Activated CD8-positive, alpha-beta memory T cell treated with anti-CD3 and anti-CD28 coated beads, Interleukin-2, amount 50 U/mL, for 1 hour (primary cell): ENCODE results near the gene IFNA7.
"Not testable (repeated sequence)": the region's sequence is repeated elsewhere in the genome, so short reads cannot be mapped to it uniquely, and the experiment has no call there.

Experiments used
- DNase-seq: peaks from one replicate; pipeline ENCODE4 v3.0.0-alpha.2; 2020; ENCODE audit errors: extremely low read depth

Gene IFNA7

DNA sequence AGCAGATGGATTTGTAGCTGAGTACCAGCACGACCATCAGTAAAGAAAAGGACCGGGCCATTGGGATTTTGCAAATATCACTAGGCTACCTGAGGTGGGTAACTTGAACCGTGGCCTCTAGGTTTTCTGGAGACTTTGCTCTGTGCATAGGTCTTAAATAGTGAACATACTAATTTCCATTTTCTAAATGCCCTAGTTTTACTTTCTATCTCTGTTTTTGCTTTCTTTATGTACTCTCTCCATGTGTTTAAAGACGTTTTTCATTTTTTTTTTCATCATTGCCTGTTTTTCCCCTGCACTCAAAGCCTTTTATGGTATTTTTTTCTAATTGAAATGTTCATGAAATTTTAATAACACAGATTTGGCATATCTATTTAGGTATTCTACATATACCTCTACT, at the start of gene IFNA7:
TSS of gene IFNA7 (minus strand) at position 101 of the 400 bp plus-strand sequence. CDS start at position 61, 40 bp downstream.
- DNase-seq = not testable (repeated sequence)

DNA sequence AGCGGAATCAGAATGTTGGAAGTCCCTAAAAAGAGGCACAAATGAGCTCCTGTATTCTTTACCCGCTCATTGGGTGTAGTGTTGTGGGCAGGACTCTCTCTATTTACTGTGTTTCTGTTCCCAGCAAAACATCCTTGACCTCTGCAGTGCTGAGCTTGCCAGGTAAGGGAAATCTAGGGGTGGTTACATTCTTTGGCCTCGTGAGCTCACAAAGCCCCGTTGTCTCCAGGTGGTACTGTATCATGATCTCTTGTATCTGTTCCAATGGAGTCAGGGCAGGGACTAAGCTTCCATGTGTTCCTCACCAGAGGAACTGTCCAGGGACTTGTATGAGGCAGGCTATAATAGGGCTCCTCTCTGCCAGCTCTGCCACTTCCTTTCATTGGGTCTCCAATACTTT, 49.6 kb upstream of the IFNA7 start:
- no peak for DNase-seq

DNA sequence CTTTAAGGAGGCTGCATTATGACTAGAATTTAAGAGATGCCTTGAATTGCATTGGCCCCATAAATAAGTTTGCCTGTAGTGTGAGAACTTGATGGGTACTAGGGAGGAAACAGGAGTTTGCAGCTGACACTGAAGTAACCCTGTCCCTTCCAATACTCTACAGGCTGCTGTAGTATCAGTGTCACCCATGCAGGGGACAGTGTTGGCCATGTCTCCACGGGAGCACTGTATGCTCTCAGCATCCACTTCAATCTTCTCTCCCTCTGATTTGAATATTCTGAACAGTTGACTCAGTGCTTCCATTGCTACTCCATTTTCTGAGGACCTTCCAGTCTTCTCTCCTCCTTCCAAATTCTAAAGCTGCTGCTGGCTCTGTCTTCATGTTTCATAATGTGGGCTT, 49.2 kb upstream of the IFNA7 start:
- DNase-seq = no peak

DNA sequence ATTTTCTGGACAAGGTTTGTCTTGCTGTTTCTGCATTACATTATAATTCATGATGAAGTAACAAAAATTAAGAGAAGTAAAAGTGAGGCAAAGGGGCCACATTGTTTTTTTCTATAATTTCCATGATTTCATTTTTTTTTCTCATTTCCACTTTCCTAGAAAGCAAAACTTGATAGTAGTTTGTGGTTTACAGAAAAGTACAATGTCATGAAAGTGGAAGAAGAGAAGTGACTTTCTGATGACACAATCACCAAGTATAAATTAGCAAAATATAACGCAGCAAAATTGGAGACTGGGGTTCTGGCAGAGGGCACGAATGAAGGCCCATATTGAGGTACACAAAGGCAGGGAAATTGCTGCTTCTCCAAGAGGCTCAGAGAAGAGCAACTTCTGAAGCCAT, 42.8 kb upstream of the IFNA7 start:
- DNase-seq = no peak

- no peak for DNase-seq
Observed at GRCh38 chr9:21239911-21240310, 37.9 kb upstream of the IFNA7 start, which contains the start of gene IFNA14. Gene IFNA14, minus strand, starts transcription at chr9:21240005. Its CDS starts 70 bp downstream, at chr9:21239935.

DNA sequence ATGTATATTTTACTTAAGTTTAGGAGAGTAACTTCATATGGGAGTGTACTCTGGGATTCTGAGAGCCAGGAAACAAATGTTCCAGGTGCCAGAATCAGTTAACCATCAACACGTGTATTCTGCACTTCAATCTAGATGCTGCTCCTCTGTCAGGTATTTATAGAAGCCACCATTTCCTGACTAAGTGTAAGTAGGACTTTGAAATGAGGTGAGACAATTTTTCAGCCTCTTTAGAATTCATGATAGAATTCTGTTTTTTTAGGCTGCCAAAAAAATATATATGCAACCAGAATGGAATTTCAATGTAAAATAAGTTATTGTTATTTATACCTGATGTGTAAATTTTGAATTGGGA, 34.3 kb upstream of the IFNA7 start:
- not testable (repeated sequence) for DNase-seq

DNA sequence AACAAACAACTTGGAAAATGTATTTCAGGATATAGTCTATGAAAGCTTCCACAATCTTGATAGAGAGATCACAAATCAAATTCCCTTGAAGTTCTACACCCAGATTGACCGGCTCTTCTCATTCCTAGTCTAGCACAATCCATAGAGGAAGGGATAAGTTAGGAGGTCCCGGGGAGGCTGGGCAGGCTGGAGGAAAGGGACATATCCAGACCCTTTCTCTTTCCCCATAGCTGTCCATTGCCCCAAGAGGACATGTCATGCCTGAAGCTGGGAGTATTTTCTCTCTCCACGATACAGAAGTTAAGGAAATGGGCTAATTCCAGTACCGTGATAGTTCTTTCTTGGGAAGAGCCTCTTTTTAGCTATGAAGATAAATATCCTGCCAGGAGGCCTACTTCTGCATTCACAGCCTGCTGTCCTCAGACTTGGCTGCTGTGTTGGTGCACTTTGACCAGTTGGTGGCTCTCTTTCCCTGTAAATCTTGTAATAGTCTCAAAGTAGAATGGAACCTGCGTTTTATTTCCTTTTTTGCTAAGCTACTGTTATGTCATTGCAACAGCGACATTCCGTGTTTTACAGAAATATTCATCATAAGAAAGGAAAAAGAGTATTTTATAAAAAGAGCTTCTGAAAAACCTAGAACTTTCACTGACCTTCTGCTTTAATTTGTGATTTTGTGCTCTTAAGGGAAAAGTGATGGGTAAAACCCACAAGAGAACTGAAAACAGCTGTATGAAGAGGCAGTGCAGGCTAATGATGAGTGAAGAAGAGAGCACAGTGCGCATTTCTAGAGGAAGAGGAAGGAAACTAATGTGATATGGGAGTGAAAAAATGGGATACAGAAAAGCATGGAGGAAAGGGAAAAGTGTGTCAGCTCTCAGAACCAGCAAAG, 33.7 kb upstream of the IFNA7 start:
- DNase-seq = not testable (repeated sequence)

- no peak for DNase-seq
Observed at GRCh38 chr9:21234153-21234687, 32.2 kb upstream of the IFNA7 start.

- DNase-seq = no peak
Observed at GRCh38 chr9:21233258-21233657, 31.3 kb upstream of the IFNA7 start.

GRCh38 chr9:21228122-21228521, 26.1 kb upstream of the IFNA7 start, which contains the start of gene IFNA17:
Gene IFNA17, minus strand, starts transcription at chr9:21228222. Its CDS starts 49 bp downstream, at chr9:21228173.
- no peak for DNase-seq

DNA sequence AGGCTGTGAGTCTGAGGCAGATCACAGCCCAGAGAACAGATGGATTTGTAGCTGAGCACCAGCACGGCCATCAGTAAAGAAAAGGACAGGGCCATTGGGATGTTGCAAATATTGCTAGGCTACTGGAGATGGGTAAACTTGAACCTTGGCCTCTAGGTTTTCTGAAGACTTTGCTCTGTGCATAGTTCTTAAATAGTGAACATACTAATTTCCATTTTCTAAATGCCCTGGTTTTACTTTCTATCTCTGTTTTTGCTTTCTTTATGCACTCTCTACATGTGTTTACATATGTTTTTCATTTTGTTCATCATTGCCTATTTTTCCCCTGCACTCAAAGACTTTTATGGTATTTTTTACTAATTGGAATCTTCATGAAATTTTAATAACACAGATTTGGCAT, 15.2 kb upstream of the IFNA7 start, which contains the start of gene IFNA16:
TSS of gene IFNA16 (minus strand) at position 101 of the 400 bp plus-strand sequence. CDS start at position 95, 6 bp downstream.
- DNase-seq = not testable (repeated sequence)

DNA sequence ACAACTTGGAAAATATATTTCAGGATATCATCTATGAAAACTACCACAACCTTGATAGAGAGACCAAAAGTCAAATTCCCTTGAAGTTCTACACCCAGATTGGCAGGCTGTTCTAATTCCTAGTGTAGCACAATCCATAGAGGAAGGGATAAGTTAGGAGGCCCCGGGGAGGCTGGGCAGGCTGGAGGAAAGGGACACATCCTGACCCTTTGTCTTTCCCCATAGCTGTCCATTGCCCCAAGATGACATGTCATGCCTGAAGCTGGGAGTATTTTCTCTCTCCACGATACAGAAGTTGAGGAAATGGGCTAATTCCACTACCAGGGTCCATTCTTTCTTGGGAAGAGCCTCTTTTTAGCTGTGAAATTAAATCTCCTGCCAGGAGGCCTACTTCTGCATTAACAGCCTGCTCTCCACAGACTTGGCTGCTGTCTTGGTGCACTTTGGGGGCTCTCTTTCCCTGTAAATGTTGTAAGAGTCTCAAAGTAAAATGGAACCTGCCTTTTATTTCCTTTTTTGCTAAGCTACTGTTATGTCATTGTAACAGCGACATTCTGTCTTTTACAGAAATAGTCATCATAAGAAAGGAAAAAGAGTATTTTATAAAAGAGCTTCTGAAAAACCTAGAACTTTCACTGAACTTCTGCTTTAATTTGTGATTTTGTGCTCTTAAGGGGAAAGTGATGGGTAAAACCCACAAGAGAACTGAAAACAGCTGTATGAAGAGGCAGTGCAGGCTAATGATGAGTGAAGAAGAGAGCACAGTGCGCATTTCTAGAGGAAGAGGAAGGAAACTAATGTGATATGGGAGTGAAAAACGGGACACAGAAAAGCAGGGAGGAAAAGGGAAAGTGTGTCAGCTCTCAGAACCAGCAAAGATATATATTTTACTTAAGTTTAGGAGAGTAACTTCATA, 11.7 kb upstream of the IFNA7 start:
- not testable (repeated sequence) for DNase-seq

DNA sequence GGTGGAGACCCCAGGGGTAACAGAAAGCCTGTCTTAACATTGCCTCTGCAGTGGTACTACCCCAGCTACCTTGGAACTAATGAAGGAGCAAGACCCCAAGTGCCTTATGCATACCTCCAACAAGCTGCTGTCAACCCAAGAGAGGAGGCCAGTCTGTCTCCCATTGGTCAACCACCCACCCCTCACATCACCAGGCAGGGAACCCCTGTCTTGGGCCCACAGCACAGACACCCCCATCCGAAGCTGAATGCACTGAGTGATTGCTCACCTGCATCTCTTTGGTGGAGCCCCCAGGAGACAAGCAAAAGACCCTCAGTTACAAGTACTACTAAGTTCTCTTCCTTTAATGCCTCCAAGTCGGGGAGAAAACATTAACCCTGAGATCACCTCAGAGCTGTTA, 10.2 kb upstream of the IFNA7 start:
- DNase-seq = not testable (repeated sequence)

- not testable (repeated sequence) for DNase-seq
Observed at GRCh38 chr9:21210782-21211181, 8.8 kb upstream of the IFNA7 start.

DNA sequence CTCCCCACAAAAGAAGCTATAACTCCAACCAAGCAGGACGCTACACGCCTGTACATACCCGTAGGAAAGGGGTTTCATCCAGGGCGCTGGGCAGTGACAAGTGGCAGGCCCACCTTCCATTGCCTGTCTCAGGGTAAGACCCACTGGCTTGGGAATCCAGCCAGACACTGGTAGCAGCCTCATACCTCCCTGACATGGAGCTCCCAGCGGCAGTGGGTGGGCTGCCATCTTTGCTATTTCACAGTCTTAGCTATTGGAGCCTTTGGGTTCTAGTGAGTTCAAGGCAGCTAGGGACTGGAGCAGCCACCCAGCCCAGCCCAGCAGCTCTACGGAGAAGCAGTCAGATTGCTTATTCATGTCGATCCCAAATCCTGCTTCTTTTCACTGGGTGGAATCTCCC, 8.3 kb upstream of the IFNA7 start:
- no peak for DNase-seq

- not testable (repeated sequence) for DNase-seq
Observed at GRCh38 chr9:21207043-21207442, 5.0 kb upstream of the IFNA7 start, which contains the start of gene IFNA10. Gene IFNA10, minus strand, starts transcription at chr9:21207143. Its CDS starts 46 bp downstream, at chr9:21207097.

DNA sequence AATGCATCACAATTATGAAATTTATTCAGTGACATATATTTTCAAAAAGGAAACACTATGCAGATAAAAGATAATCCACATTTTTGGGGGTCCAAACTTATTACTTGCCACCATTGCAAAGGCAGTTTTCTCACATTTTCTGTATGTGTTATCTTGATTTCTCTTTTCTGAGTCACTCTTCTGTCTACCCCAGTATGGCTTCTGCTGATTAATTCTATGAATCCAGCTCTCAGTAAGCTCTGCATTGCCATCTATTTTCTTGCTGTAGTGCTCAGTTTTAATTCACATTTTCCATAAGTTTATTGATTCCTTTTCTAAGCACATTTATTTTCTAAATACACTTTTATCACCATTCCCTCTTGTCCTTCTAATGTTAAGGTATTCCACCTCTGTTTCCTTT, 3.2 kb upstream of the IFNA7 start:
- no peak for DNase-seq

GRCh38 chr9:21194867-21195776, 6.9 kb downstream of the IFNA7 start:
- DNase-seq = peak; percentile 12

DNA sequence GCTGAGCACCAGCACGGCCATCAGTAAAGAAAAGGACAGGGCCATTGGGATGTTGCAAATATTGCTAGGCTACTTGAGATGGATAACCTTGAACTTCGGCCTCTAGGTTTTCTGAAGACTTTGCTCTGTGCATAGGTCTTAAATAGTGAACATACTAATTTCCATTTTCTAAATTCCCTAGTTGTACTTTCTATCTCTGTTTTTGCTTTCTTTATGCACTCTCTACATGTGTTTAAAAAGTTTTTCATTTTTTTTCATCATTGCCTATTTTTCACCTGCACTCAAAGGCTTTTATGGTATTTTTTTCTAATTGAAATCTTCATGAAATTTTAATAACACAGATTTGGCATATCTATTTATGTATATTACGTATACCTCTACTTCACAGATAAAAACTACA, 14.5 kb downstream of the IFNA7 start, which contains the start of gene IFNA4:
TSS of gene IFNA4 (minus strand) at position 101 of the 400 bp plus-strand sequence. CDS start at position 45, 56 bp downstream.
- DNase-seq = not testable (repeated sequence)
